Ovary (tissue), 9 donors: ENCODE results near the gene STAC. TPM values are rescaled to one million over a fixed set of nuclear protein-coding genes. Genes with fewer than 3 reads are reported as not detected.
A peak's percentile ranks its signal among the peaks of the same experiment; 100 is the strongest.

ENCODE experiments used
- DNase-seq, 5 donors: peaks; one replicate each; pipeline ENCODE4 v3.0.0-alpha.2; 2019 to 2020
- H3K27ac ChIP-seq, 2 donors: fragments of 200-600 bp; one replicate each; pipeline versions ENCODE4 v1.5.1 to v1.8.0; 2019 to 2022
- H3K27me3 ChIP-seq: fragments of 200-600 bp; one replicate; pipeline ENCODE4 v1.8.0; 2022
- H3K36me3 ChIP-seq: fragments of 200-600 bp; sonication (generic); one replicate; pipeline ENCODE4 v1.5.1; 2019
- H3K4me1 ChIP-seq: one replicate; pipeline ENCODE4 v1.8.1; 2013; ENCODE audit warnings: mild to moderate bottlenecking, moderate library complexity; ENCODE audit not compliant: insufficient read depth
- H3K4me3 ChIP-seq: fragments of 200-600 bp; sonication (generic); one replicate; pipeline ENCODE4 v1.5.1; 2017
- H3K9me3 ChIP-seq, 2 donors: fragments of 200-600 bp in 1 of 2; sonication (generic) in 1 of 2; one replicate each; pipeline versions ENCODE4 v1.5.1 to v1.8.1; 2013 to 2019; ENCODE audit warnings: mild to moderate bottlenecking in 1 of 2, moderate library complexity in 1 of 2
- CTCF ChIP-seq, 3 donors: fragments of 450-650 bp in 2 of 3; fragments of 200-600 bp in 1 of 3; IDR thresholded peaks; one replicate each; pipeline versions ENCODE4 v1.5.1 to v1.8.0; 2016 to 2022; ENCODE audit warnings: antibody characterized with exemption in 3 of 3, mild to moderate bottlenecking in 1 of 3
- EP300 ChIP-seq: sonication (generic); formaldehyde crosslinking; IDR thresholded peaks from one replicate; pipeline ENCODE4 v1.6.1; 2017; ENCODE audit warnings: antibody characterized with exemption
- POLR2A ChIP-seq: fragments of 450-650 bp; IDR thresholded peaks from one replicate; pipeline ENCODE4 v1.6.1; 2017; ENCODE audit warnings: antibody characterized with exemption, mild to moderate bottlenecking, moderate library complexity
- whole genome bisulfite sequencing, 3 donors: extraction: QIAGEN DNeasy Blood & Tissue Kit in 1 of 3; methylation state at CpG; one replicate each; pipeline versions ENCODE4 v1.1.5 to v1.1.7; 2013 to 2017; 5-methylcytosine and 5-hydroxymethylcytosine counted together
- intact Hi-C, 4 donors: fragments of 100-400 bp; cut with DNase I; formaldehyde crosslinking; loops; one replicate each; pipeline versions ENCODE4 v1.11.0 to v1.15.1; 2022 to 2023
- polyA plus RNA-seq, 2 donors: library from polyadenylated mRNA; stranded (reverse); fragments of 200-250 nt in 1 of 2; fragments of 350-450 nt in 1 of 2; fragmentation: Illumina TruSeq in 1 of 2; extraction: RNeasy Lipid Tissue Mini Kit (QIAGEN cat#74804) in 1 of 2; gene quantifications; one replicate each; pipeline ENCODE4 v1.2.3, GENCODE V29; 2013 to 2014
- total RNA-seq, 7 donors: library from RNA; depleted of rRNA in 2 of 7; stranded (reverse); fragments of >200 nt in 2 of 7; fragmentation: NEBNext Ultra II Directional in 3 of 7; extraction: Animal tissue kit (Norgen Biotek cat#: 25700) in 3 of 7; gene quantifications; one replicate each; pipeline versions ENCODE4 v1.1.0 to v1.2.4, GENCODE V29; 2016 to 2023
- donor health status: DM: no; HTN: no; CAD: no; lungs with moderate emphysema.
- donor health status: DM: no; HTN: no; CAD: no.
- donor health status: Bipolar disorder and iron deficiency.
- donor health status: DM: yes; HTN: yes; CAD: no.
- donor health status: DM: no; HTN: no; CAD: no.
- donor health status: DM: yes; HTN: yes; CAD: no.

STAC gene
- total and polyA plus RNA-seq, 9 donors, result 0.58 to 8.4 (median 1.2) TPM

GRCh38 chr3:36372534-36372935 is 7.8 kb upstream of the STAC start:
- no peaks in the 10 kb centered on the region for H3K36me3 ChIP-seq
- no peaks in the 10 kb centered on the region for H3K4me1 ChIP-seq
- no peak for DNase-seq
- no peak for TF ChIP-seq EP300
- H3K4me3 ChIP-seq, result no peak overlapping the region
- H3K9me3 ChIP-seq, result no peaks in the 10 kb centered on the region
- no peaks in the 10 kb centered on the region for H3K27me3 ChIP-seq
- no peak overlapping the region for H3K27ac ChIP-seq
- intact Hi-C loops, result no loop called here

- no peaks in the 10 kb centered on the region for H3K9me3 ChIP-seq
These were observed 7.2 kb upstream of the STAC start for GRCh38 chr3:36373084-36373483.

GRCh38 chr3:36373666-36374065 is 6.6 kb upstream of the STAC start:
- no peak for DNase-seq
- intact Hi-C loops, result no loop called here
- TF ChIP-seq EP300 (no peak), CTCF (IDR thresholded peaks at IDR 0.05) (no peak), POLR2A (no peak)
- Histone ChIP-seq H3K27me3 (no peaks in the 10 kb centered on the region), H3K36me3 (no peaks in the 10 kb centered on the region), H3K4me3 (no peak overlapping the region), H3K27ac (no peak overlapping the region), H3K9me3 (no peaks in the 10 kb centered on the region), H3K4me1 (no peaks in the 10 kb centered on the region)
- 76 to 81% (median 78%) methylated on average over 3 of the region's 3 CpGs for WGBS, 3 donors

More at GRCh38 chr3:36373084-36373483, 7.2 kb upstream of the STAC start:
- TF ChIP-seq CTCF (IDR thresholded peaks at IDR 0.05) (no peak), POLR2A (no peak), EP300 (no peak)
- H3K4me1 ChIP-seq, result no peaks in the 10 kb centered on the region
- no peak overlapping the region for H3K27ac ChIP-seq
- no peak overlapping the region for H3K4me3 ChIP-seq
- H3K36me3 ChIP-seq, result no peaks in the 10 kb centered on the region
- DNase-seq, result no peak
- intact Hi-C loops, result no loop called here
- no peaks in the 10 kb centered on the region for H3K27me3 ChIP-seq

- Histone ChIP-seq H3K4me3 (peak overlapping the region; percentile 51), H3K27me3 (no peaks in the 10 kb centered on the region), H3K27ac (no peak overlapping the region), H3K4me1 (no peaks in the 10 kb centered on the region), H3K9me3 (no peaks in the 10 kb centered on the region), H3K36me3 (no peaks in the 10 kb centered on the region)
- TF ChIP-seq CTCF (IDR thresholded peaks at IDR 0.05), result no peak
- no peak for TF ChIP-seq POLR2A
- TF ChIP-seq EP300, result no peak
- DNase-seq, result no peak
- intact Hi-C loops, result no loop called here
- 18 to 22% (median 21%) methylated on average over 8 of the region's 8 CpGs for WGBS, 3 donors
These were observed 458 bp upstream of the STAC start for GRCh38 chr3:36379872-36380220.

- TF ChIP-seq EP300 (no peak), CTCF (IDR thresholded peaks at IDR 0.05) (no peak), POLR2A (no peak)
- WGBS, 3 donors, result 55 to 57% (median 57%) methylated on average over 8 of the region's 8 CpGs
- no peaks in the 10 kb centered on the region for H3K36me3 ChIP-seq
These were observed 1.1 kb downstream of the STAC start for GRCh38 chr3:36381311-36381956.

More at GRCh38 chr3:36381311-36381956, 1.1 kb downstream of the STAC start:
- Histone ChIP-seq H3K4me1 (no peaks in the 10 kb centered on the region), H3K27ac (no peak overlapping the region), H3K27me3 (no peaks in the 10 kb centered on the region), H3K4me3 (peak overlapping the region; percentile 51), H3K9me3 (no peaks in the 10 kb centered on the region)
- intact Hi-C loops, result no loop called here
- DNase-seq, result no peak
